Endodermal cell (in vitro differentiated cells): ENCODE measurements around the gene GTF2F2. TPM values are rescaled to one million over a fixed set of nuclear protein-coding genes. Genes with fewer than 3 reads are reported as not detected.

Experiments used
- DNase-seq: peaks from one replicate; pipeline ENCODE4 v3.0.0-alpha.2; 2017
- H3K27ac ChIP-seq: 2 replicates; pipeline ENCODE4 v1.5.1; 2013; ENCODE audit warnings: mild to moderate bottlenecking, low read depth, low read length, moderate library complexity
- H3K27me3 ChIP-seq: 2 replicates; pipeline ENCODE4 v1.6.1; 2013; ENCODE audit warnings: mild to moderate bottlenecking, low read length, moderate library complexity; ENCODE audit not compliant: insufficient read depth, control insufficient read depth, poor library complexity, severe bottlenecking
- H3K36me3 ChIP-seq: 2 replicates; pipeline ENCODE4 v1.7.0; 2013; ENCODE audit warnings: mild to moderate bottlenecking, low read length, moderate library complexity; ENCODE audit not compliant: control insufficient read depth, insufficient read depth
- H3K4me1 ChIP-seq: one replicate; pipeline ENCODE4 v1.7.0; 2013; ENCODE audit warnings: low read length; ENCODE audit not compliant: control insufficient read depth, insufficient read depth
- H3K4me3 ChIP-seq: 2 replicates; pipeline ENCODE4 v1.5.1; 2013; ENCODE audit warnings: mild to moderate bottlenecking, low read length, moderate library complexity
- H3K9ac ChIP-seq: 2 replicates; pipeline ENCODE4 v1.6.1; 2013; ENCODE audit warnings: mild to moderate bottlenecking, low read length, moderate library complexity; ENCODE audit not compliant: poor library complexity, severe bottlenecking; ENCODE audit errors: extremely low read depth
- H3K9me3 ChIP-seq: 2 replicates; pipeline ENCODE4 v1.6.1; 2013; ENCODE audit warnings: mild to moderate bottlenecking, low read length, moderate library complexity; ENCODE audit not compliant: control insufficient read depth
- H3K27ac Mint-ChIP-seq: 2 replicates; pipeline ENCODE4 v1.8.0; 2020; ENCODE audit warnings: mixed read lengths
- H3K27me3 Mint-ChIP-seq: 2 replicates; pipeline ENCODE4 v1.8.0; 2021; ENCODE audit warnings: mild to moderate bottlenecking, mixed read lengths; ENCODE audit not compliant: insufficient read depth
- H3K36me3 Mint-ChIP-seq: 2 replicates; pipeline ENCODE4 v1.8.0; 2020; ENCODE audit warnings: low read depth, mixed read lengths
- H3K4me1 Mint-ChIP-seq: 2 replicates; pipeline ENCODE4 v1.8.0; 2020; ENCODE audit warnings: mixed read lengths
- H3K4me3 Mint-ChIP-seq: 2 replicates; pipeline ENCODE4 v1.8.0; 2020; ENCODE audit warnings: mild to moderate bottlenecking, moderate library complexity, mixed read lengths
- H3K9me3 Mint-ChIP-seq: 2 replicates; pipeline ENCODE4 v1.8.0; 2020; ENCODE audit warnings: mild to moderate bottlenecking, mixed read lengths
- CTCF ChIP-seq: fragments of 200-600 bp; sonication (generic); conservative IDR thresholded peaks from 2 replicates; pipeline ENCODE4 v1.5.0; 2021; ENCODE audit warnings: antibody characterized with exemption, mild to moderate bottlenecking
- WGBS, 2 experiments: methylation state at CpG; one replicate each; pipeline versions ENCODE4 v1.1.5 to v1.1.7; 2013; ENCODE audit warnings: missing lambda C conversion rate in 2 of 2, mixed read lengths in 1 of 2; ENCODE audit not compliant: insufficient coverage in 1 of 2, insufficient read length in 1 of 2; 5-methylcytosine and 5-hydroxymethylcytosine counted together
- total RNA-seq, 2 donors: library from RNA; stranded (reverse); fragmentation: NEBNext Ultra II Directional in 1 of 2; extraction: Animal tissue kit (Norgen Biotek cat#: 25700) in 1 of 2; gene quantifications; 2 replicates in 1 of 2; 3 replicates in 1 of 2; pipeline ENCODE4 v1.2.1, GENCODE V29; 2021

The GTF2F2 gene
- total RNA-seq, 2 donors from 2014 or later = 27.0 to 27.4 TPM

GRCh38 chr13:45331692-45332035 is 211.4 kb downstream of the GTF2F2 start:
- H3K9me3 Mint-ChIP-seq = no peaks in the 10 kb centered on the region
- H3K27ac Mint-ChIP-seq = no peak overlapping the region
- no peak for TF ChIP-seq CTCF
- H3K36me3 ChIP-seq = peaks cover 28% of the 10 kb centered on the region
- no peak for DNase-seq
- H3K27me3 Mint-ChIP-seq = no peaks in the 10 kb centered on the region
- 80 to 95% methylated on average over 3 of the region's 3 CpGs for WGBS, 2 experiments
- peaks cover 5% of the 10 kb centered on the region for H3K4me1 ChIP-seq
- peaks cover 18% of the 10 kb centered on the region for H3K36me3 Mint-ChIP-seq
- no peaks in the 10 kb centered on the region for H3K27me3 ChIP-seq
- no peak overlapping the region for H3K4me3 Mint-ChIP-seq
- peaks cover 34% of the 10 kb centered on the region for H3K4me1 Mint-ChIP-seq
- no peak overlapping the region for H3K4me3 ChIP-seq
- H3K9me3 ChIP-seq = no peaks in the 10 kb centered on the region
- no peak overlapping the region for H3K27ac ChIP-seq
- no peak overlapping the region for H3K9ac ChIP-seq

GRCh38 chr13:45332036-45332830 is 211.9 kb downstream of the GTF2F2 start:
- Histone ChIP-seq H3K4me1 (peaks cover 5% of the 10 kb centered on the region), H3K27me3 (no peaks in the 10 kb centered on the region), H3K36me3 (peaks cover 34% of the 10 kb centered on the region), H3K4me3 (no peak overlapping the region), H3K9ac (no peak overlapping the region), H3K9me3 (no peaks in the 10 kb centered on the region), H3K27ac (peak overlapping the region; percentile 38)
- H3K27me3 Mint-ChIP-seq = no peaks in the 10 kb centered on the region
- H3K4me1 Mint-ChIP-seq = peaks cover 34% of the 10 kb centered on the region
- TF ChIP-seq CTCF = no peak
- 96 to 100% methylated on average over 1 to 2 of the region's 2 CpGs for WGBS, 2 experiments
- peaks cover 24% of the 10 kb centered on the region for H3K36me3 Mint-ChIP-seq
- no peak overlapping the region for H3K4me3 Mint-ChIP-seq
- no peaks in the 10 kb centered on the region for H3K9me3 Mint-ChIP-seq
- H3K27ac Mint-ChIP-seq = peak overlapping the region; percentile 63
- no peak for DNase-seq

- Histone ChIP-seq H3K27me3 (no peaks in the 10 kb centered on the region), H3K4me3 (no peak overlapping the region), H3K27ac (no peak overlapping the region), H3K9me3 (no peaks in the 10 kb centered on the region), H3K9ac (no peak overlapping the region), H3K4me1 (peaks cover 5% of the 10 kb centered on the region), H3K36me3 (peaks cover 40% of the 10 kb centered on the region)
- WGBS, 2 experiments = 85 to 100% methylated on average over 1 to 3 of the region's 3 CpGs
- H3K9me3 Mint-ChIP-seq = no peaks in the 10 kb centered on the region
- TF ChIP-seq CTCF = no peak
- H3K36me3 Mint-ChIP-seq = peaks cover 30% of the 10 kb centered on the region
- H3K4me3 Mint-ChIP-seq = no peak overlapping the region
- H3K27ac Mint-ChIP-seq = peak overlapping the region; percentile 63
- H3K4me1 Mint-ChIP-seq = peaks cover 37% of the 10 kb centered on the region
- peak; percentile 63 for DNase-seq
- no peaks in the 10 kb centered on the region for H3K27me3 Mint-ChIP-seq
Observed at GRCh38 chr13:45332831-45333219, 212.5 kb downstream of the GTF2F2 start.
